ENCODE measurements around the gene PKHD1.

DNA sequence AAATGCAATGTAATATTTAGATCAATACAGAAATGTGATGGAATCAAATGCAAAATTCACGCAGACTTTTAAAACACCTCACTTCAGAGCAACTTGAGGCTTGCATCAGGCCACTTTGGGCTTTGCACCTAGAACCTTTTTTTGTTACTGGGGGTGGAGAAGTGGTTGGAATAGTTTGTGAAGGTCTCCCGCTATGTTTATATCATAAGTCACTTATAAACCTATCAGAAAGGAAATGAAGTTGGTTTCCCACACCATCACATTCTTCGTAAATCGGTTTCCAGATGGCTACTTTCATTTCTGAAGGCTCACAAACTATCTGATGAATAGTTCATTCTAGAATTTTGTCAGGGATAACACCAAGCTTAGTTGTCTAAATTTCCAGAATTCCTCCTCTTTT lies 74.8 kb downstream of the PKHD1 start:
- TF ChIP-seq CTCF (IDR thresholded peaks at IDR 0.05) (no peak), POLR2A (IDR thresholded peaks at IDR 0.05) (no peak)

Data from uterus (tissue), 2 donors.